Gastrocnemius medialis (tissue), 4 donors: Measurements from ENCODE around the gene GPR55.

ENCODE experiments used
- POLR2A ChIP-seq, 2 donors: fragments of 450-650 bp; IDR thresholded peaks; one replicate each; pipeline ENCODE4 v1.6.1; 2017; ENCODE audit warnings: antibody characterized with exemption in 2 of 2, mild to moderate bottlenecking in 2 of 2, moderate library complexity in 2 of 2
- TF ChIP-seq, protein P1 (sequence below), 5 experiments: fragments of 450-650 bp in 3 of 5; fragments of 200-600 bp in 2 of 5; sonication (generic) in 2 of 5; IDR thresholded peaks in 4 of 5; conservative IDR thresholded peaks in 1 of 5; 1 replicate in 4 of 5; 2 replicates in 1 of 5; pipeline ENCODE4 v1.5.1; 2016 to 2019; ENCODE audit warnings: antibody characterized with exemption in 5 of 5, mild to moderate bottlenecking in 3 of 5, moderate library complexity in 3 of 5

DNA sequence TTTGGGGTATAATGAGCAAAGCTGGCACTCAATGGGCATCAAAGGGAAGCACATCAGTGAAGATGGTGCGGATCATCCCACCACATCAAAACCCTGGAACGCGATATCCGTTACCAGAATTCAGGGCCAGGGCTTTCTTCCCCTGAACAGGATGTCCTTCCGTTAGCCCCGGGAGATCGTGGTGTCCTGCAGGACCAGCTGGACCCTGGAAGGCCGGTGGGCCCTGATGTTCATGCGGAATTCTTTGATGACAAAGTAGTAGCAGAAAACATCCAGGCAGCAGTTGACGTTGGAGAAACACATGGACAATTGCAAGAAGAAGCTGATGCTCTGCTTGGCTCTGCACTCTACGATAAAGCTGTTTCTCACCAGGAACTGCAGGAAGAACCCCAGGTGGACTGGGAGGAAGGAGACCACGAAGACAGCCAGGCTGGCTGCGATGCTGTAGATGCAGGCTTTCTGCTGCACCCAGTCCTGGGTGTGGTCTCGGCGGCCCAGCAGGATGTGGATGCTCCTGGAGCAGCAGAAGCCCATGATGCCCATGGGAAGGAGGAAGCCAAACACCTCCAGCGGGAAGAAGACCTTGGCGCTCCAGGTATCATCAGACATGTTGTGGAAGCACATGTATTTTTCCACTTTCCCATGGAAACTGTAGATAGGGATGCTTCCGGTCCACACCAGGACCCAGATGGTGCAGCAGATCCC, 15.0 kb downstream of the GPR55 start:
- TF ChIP-seq, protein P1, sequence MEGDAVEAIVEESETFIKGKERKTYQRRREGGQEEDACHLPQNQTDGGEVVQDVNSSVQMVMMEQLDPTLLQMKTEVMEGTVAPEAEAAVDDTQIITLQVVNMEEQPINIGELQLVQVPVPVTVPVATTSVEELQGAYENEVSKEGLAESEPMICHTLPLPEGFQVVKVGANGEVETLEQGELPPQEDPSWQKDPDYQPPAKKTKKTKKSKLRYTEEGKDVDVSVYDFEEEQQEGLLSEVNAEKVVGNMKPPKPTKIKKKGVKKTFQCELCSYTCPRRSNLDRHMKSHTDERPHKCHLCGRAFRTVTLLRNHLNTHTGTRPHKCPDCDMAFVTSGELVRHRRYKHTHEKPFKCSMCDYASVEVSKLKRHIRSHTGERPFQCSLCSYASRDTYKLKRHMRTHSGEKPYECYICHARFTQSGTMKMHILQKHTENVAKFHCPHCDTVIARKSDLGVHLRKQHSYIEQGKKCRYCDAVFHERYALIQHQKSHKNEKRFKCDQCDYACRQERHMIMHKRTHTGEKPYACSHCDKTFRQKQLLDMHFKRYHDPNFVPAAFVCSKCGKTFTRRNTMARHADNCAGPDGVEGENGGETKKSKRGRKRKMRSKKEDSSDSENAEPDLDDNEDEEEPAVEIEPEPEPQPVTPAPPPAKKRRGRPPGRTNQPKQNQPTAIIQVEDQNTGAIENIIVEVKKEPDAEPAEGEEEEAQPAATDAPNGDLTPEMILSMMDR (IDR thresholded peaks at IDR 0.05 in 4 of 5, conservative IDR thresholded peaks at IDR 0.05 in 1 of 5): no peak
- no peak for TF ChIP-seq POLR2A (IDR thresholded peaks at IDR 0.05)
